K562 treated with DMSO at 1 percent for 24 hours (cell line): Measurements from ENCODE around the gene PAQR7. TPM values are rescaled to one million over a fixed set of nuclear protein-coding genes. Genes with fewer than 3 reads are reported as not detected.

Experiments
- total RNA-seq: library from RNA; unstranded; fragments of 300-600 nt; gene quantifications from 2 replicates; pipeline ENCODE4 v1.2.3, GENCODE V29; 2022; ENCODE audit warnings: low read depth; ENCODE audit not compliant: insufficient read depth

Gene PAQR7
- 5.6 and 6.9 TPM in 2 replicates for total RNA-seq

GRCh38 chr1:25875154-25875855 lies at the start of gene PAQR7:
Gene PAQR7 (minus strand): TSS chr1:25875708. CDS start chr1:25863839, 11,869 bp downstream.

GRCh38 chr1:25905680-25906643 lies 30.5 kb upstream of the PAQR7 start, which contains the start of gene STMN1:
Gene STMN1 (minus strand): TSS chr1:25906419. CDS start chr1:25904676, 1,743 bp downstream.

GRCh38 chr1:25858906-25859789 lies 16.4 kb downstream of the PAQR7 start, which contains the start of gene AUNIP:
Gene AUNIP (minus strand): TSS chr1:25859457. CDS start chr1:25859357, 100 bp downstream.

GRCh38 chr1:25819491-25820246 lies 55.8 kb downstream of the PAQR7 start, which contains the start of gene MTFR1L:
Gene MTFR1L (plus strand): TSS chr1:25819954. CDS start chr1:25823105, 3,151 bp downstream.

Other genes starting within 250 kb of the PAQR7 start
- gene SELENON, start 75.5 kb downstream of the PAQR7 start, total RNA-seq = 41.7 and 42.4 TPM in 2 replicates
- 61.3 and 65.4 TPM in 2 replicates for gene MTFR1L, start 55.8 kb downstream of the PAQR7 start, total RNA-seq
- gene AUNIP, start 16.3 kb downstream of the PAQR7 start, total RNA-seq = 19.5 and 20.1 TPM in 2 replicates
- gene STMN1, start 30.7 kb upstream of the PAQR7 start, total RNA-seq = 377 and 421 TPM in 2 replicates
- gene PAFAH2, start 122.4 kb upstream of the PAQR7 start, total RNA-seq = 10.2 and 11.5 TPM in 2 replicates
- 0.38 and 0.78 TPM in 2 replicates for gene EXTL1, start 146.1 kb upstream of the PAQR7 start, total RNA-seq
- not detected in 2 replicates for gene SLC30A2, start 170.4 kb upstream of the PAQR7 start, total RNA-seq
- 0.20 TPM in 1 of 2 replicates, not detected in the other for gene TRIM63, start 191.9 kb upstream of the PAQR7 start, total RNA-seq
- 9.6 and 10.9 TPM in 2 replicates for gene PDIK1L, start 236.1 kb upstream of the PAQR7 start, total RNA-seq